ENCODE measurements around the gene AGRN.

- TF ChIP-seq CTCF (IDR thresholded peaks at IDR 0.05), result no peak
- TF ChIP-seq POLR2AphosphoS5 (IDR thresholded peaks at IDR 0.05), result no peak
- TF ChIP-seq POLR2A (IDR thresholded peaks at IDR 0.05), result no peak
Measured at GRCh38 chr1:1088801-1089680, 69.1 kb downstream of the AGRN start.
